ENCODE results near the gene KRT31. TPM values are rescaled to one million over a fixed set of nuclear protein-coding genes. Genes with fewer than 3 reads are reported as not detected.

Gene KRT31
- total and polyA plus RNA-seq, 2 donors (not counting 1 experiment from before 2014, with no cell fraction given) = not detected

GRCh38 chr17:41417127-41417526, 19.7 kb upstream of the KRT31 start:
- Histone ChIP-seq H3K9me3 (ENCODE audit: control insufficient read depth, insufficient read depth, low read depth, low read length) (no peaks in the 10 kb centered on the region), H2AFZ (ENCODE audit: low read length) (no peak overlapping the region), H3K27ac (ENCODE audit: insufficient read depth, low read length) (no peak overlapping the region), H3K9ac (ENCODE audit: insufficient read depth, low read length) (no peak overlapping the region), H3K36me3 (ENCODE audit: control insufficient read depth, insufficient read depth, low read length) (no peaks in the 10 kb centered on the region), H3K79me2 (ENCODE audit: control insufficient read depth, insufficient read depth, low read length) (no peaks in the 10 kb centered on the region), H3K27me3 (ENCODE audit: control insufficient read depth, insufficient read depth, low read length) (no peaks in the 10 kb centered on the region), H3K4me1 (ENCODE audit: control insufficient read depth, extremely low read depth, insufficient read depth, low read length) (peaks cover 7% of the 10 kb centered on the region), H3K4me2 (ENCODE audit: extremely low read depth, insufficient read depth, low read length) (no peak overlapping the region), H3K4me3 (replicated peaks in 1 of 4; ENCODE audit: control extremely low read depth in 1 of 4, insufficient read depth in 1 of 4, low read depth in 3 of 4, low read length in 4 of 4) (no peak overlapping the region), H4K20me1 (ENCODE audit: control insufficient read depth, extremely low read depth, insufficient read depth, low read length) (no peaks in the 10 kb centered on the region)
- no peak for DNase-seq (ENCODE audit: low read depth in 2 of 2)
- TF ChIP-seq CTCF (conservative IDR thresholded peaks at IDR 0.05 in 1 of 2, IDR thresholded peaks at IDR 0.05 in 1 of 2; ENCODE audit: low read depth in 1 of 2, low read length in 2 of 2) (no peak), EZH2 (IDR thresholded peaks at IDR 0.05; ENCODE audit: low read length, missing control alignments) (no peak)

- Histone ChIP-seq H3K27ac (ENCODE audit: insufficient read depth, low read length) (peak overlapping the region; percentile 10), H3K9ac (ENCODE audit: insufficient read depth, low read length) (peak overlapping the region; percentile 4)
- no peak for DNase-seq (ENCODE audit: low read depth in 2 of 2)
Observed at GRCh38 chr17:41416479-41416878, 19.1 kb upstream of the KRT31 start.

GRCh38 chr17:41415833-41416335, 18.5 kb upstream of the KRT31 start:
- H3K27ac ChIP-seq (ENCODE audit: insufficient read depth, low read length) = peak overlapping the region; percentile 10
- H3K27me3 ChIP-seq (ENCODE audit: control insufficient read depth, insufficient read depth, low read length) = no peaks in the 10 kb centered on the region
- H3K4me2 ChIP-seq (ENCODE audit: extremely low read depth, insufficient read depth, low read length) = no peak overlapping the region
- no peaks in the 10 kb centered on the region for H4K20me1 ChIP-seq (ENCODE audit: control insufficient read depth, extremely low read depth, insufficient read depth, low read length)
- DNase-seq (ENCODE audit: low read depth in 2 of 2) = peak in 1 of 2 donors; percentile 81
- H3K9ac ChIP-seq (ENCODE audit: insufficient read depth, low read length) = no peak overlapping the region
- H2AFZ ChIP-seq (ENCODE audit: low read length) = no peak overlapping the region
- no peaks in the 10 kb centered on the region for H3K36me3 ChIP-seq (ENCODE audit: control insufficient read depth, insufficient read depth, low read length)
- H3K9me3 ChIP-seq (ENCODE audit: control insufficient read depth, insufficient read depth, low read depth, low read length) = no peaks in the 10 kb centered on the region
- no peak overlapping the region for H3K4me3 ChIP-seq (replicated peaks in 1 of 4; ENCODE audit: control extremely low read depth in 1 of 4, insufficient read depth in 1 of 4, low read depth in 3 of 4, low read length in 4 of 4)
- no peak for TF ChIP-seq CTCF (conservative IDR thresholded peaks at IDR 0.05 in 1 of 2, IDR thresholded peaks at IDR 0.05 in 1 of 2; ENCODE audit: low read depth in 1 of 2, low read length in 2 of 2)
- no peak for TF ChIP-seq EZH2 (IDR thresholded peaks at IDR 0.05; ENCODE audit: low read length, missing control alignments)
- peaks cover 7% of the 10 kb centered on the region for H3K4me1 ChIP-seq (ENCODE audit: control insufficient read depth, extremely low read depth, insufficient read depth, low read length)
- H3K79me2 ChIP-seq (ENCODE audit: control insufficient read depth, insufficient read depth, low read length) = no peaks in the 10 kb centered on the region

More at GRCh38 chr17:41416479-41416878, 19.1 kb upstream of the KRT31 start:
- Histone ChIP-seq H3K27me3 (ENCODE audit: control insufficient read depth, insufficient read depth, low read length) (no peaks in the 10 kb centered on the region), H4K20me1 (ENCODE audit: control insufficient read depth, extremely low read depth, insufficient read depth, low read length) (no peaks in the 10 kb centered on the region), H2AFZ (ENCODE audit: low read length) (no peak overlapping the region), H3K36me3 (ENCODE audit: control insufficient read depth, insufficient read depth, low read length) (no peaks in the 10 kb centered on the region), H3K4me2 (ENCODE audit: extremely low read depth, insufficient read depth, low read length) (no peak overlapping the region), H3K79me2 (ENCODE audit: control insufficient read depth, insufficient read depth, low read length) (no peaks in the 10 kb centered on the region), H3K4me3 (replicated peaks in 1 of 4; ENCODE audit: control extremely low read depth in 1 of 4, insufficient read depth in 1 of 4, low read depth in 3 of 4, low read length in 4 of 4) (no peak overlapping the region), H3K9me3 (ENCODE audit: control insufficient read depth, insufficient read depth, low read depth, low read length) (no peaks in the 10 kb centered on the region), H3K4me1 (ENCODE audit: control insufficient read depth, extremely low read depth, insufficient read depth, low read length) (peaks cover 7% of the 10 kb centered on the region)
- TF ChIP-seq EZH2 (IDR thresholded peaks at IDR 0.05; ENCODE audit: low read length, missing control alignments) (no peak), CTCF (conservative IDR thresholded peaks at IDR 0.05 in 1 of 2, IDR thresholded peaks at IDR 0.05 in 1 of 2; ENCODE audit: low read depth in 1 of 2, low read length in 2 of 2) (no peak)
